ENCODE results near the gene LENG8. TPM values are rescaled to one million over a fixed set of nuclear protein-coding genes. Genes with fewer than 3 reads are reported as not detected.

The LENG8 gene
- total and polyA plus RNA-seq, 10 of the 15 experiments (the other 5 are each of a cell fraction or from before 2014, with no cell fraction given): 2.3 to 145 (median 34.4) TPM

GRCh38 chr19:54462047-54462654 lies 13.2 kb downstream of the LENG8 start:
- H3K9me3 ChIP-seq (replicated peaks; ENCODE audit: control insufficient read depth, insufficient read depth, low read length): no peaks in the 10 kb centered on the region
- H3K4me1 ChIP-seq (ENCODE audit: control insufficient read depth, insufficient read depth, low read length): peaks cover 12% of the 10 kb centered on the region
- DNase-seq (ENCODE audit: low read depth, low spot score): no peak
- 85% methylated on average over 15 of the region's 15 CpGs for whole genome bisulfite sequencing (ENCODE audit: insufficient coverage, insufficient replicate concordance, low lambda C conversion rate, missing lambda C conversion rate)
- H4K20me1 ChIP-seq (ENCODE audit: control insufficient read depth, insufficient read depth): no peaks in the 10 kb centered on the region
- FAIRE-seq: no peak
- SMC1A ChIA-PET (ENCODE audit: uncharacterized antibody, unreplicated experiment): no interaction called here
- POLR2A ChIA-PET: interaction anchor here (1.7 kb wide), 1 partner anchor 14 kb away, joined by 13 read pairs; the partner anchor contains the start of gene LENG8
- ATAC-seq: no peak
- H3K27ac ChIP-seq (ENCODE audit: control insufficient read depth, insufficient read depth): 0 out of 2 replicates have a peak overlapping the region, but pooled peaks have one; percentile 25
- H2AFZ ChIP-seq (ENCODE audit: control insufficient read depth, low read depth, low read length): no peak overlapping the region
- RAD21 ChIA-PET (ENCODE audit: unreplicated experiment): no interaction called here
- intact Hi-C loops (cut with micrococcal nuclease; ENCODE audit: unreplicated experiment): no loop called here
- H3K36me3 ChIP-seq (ENCODE audit: control insufficient read depth in 2 of 2, insufficient read depth in 2 of 2, low read length in 1 of 2): peaks cover 11 to 36% of the 10 kb centered on the region in 2 experiments
- CTCF ChIA-PET: interaction anchor here (0.7 to 1.2 kb wide), 3 partner anchors 14 to 192 kb away, joined by 3 to 6 read pairs (median 3); partner anchors contain the start of gene LENG8
- TF ChIP-seq EP300 (IDR thresholded peaks at IDR 0.05; ENCODE audit: borderline replicate concordance in 1 of 2, control insufficient read depth in 1 of 2, low read depth in 2 of 2, low read length in 2 of 2): no peak
- no peak for TF ChIP-seq CTCF (IDR thresholded peaks at IDR 0.05 in 2 of 3, conservative IDR thresholded peaks at IDR 0.05 in 1 of 3; ENCODE audit: control insufficient read depth in 2 of 3, extremely low read depth in 1 of 3, insufficient read depth in 1 of 3, low read depth in 3 of 3, low read length in 3 of 3)
- peak; percentile 55; the same call in 1 of the 2 replicates for TF ChIP-seq BACH1 (IDR thresholded peaks at IDR 0.05; ENCODE audit: borderline replicate concordance)
- peak; percentile 58; the same call in 1 of the 2 replicates for TF ChIP-seq POLR2A (IDR thresholded peaks at IDR 0.05; ENCODE audit: low read depth, low read length)
- TF ChIP-seq POLR2AphosphoS5 (IDR thresholded peaks at IDR 0.05; ENCODE audit: low read length): peak; percentile 50
- TF ChIP-seq ZNF274 (IDR thresholded peaks at IDR 0.05; ENCODE audit: insufficient read depth, insufficient read length): no peak
- TF ChIP-seq SRF (IDR thresholded peaks at IDR 0.05; ENCODE audit: low read depth in 2 of 2, low read length in 2 of 2): no peak
- in situ Hi-C loops (cut with MboI): loop anchor here (10.0 kb wide), 1 partner anchor 1193 kb away; the partner anchor contains the start of gene U2AF2
- peak overlapping the region; percentile 76; the same call in 1 of the 2 replicates for H3K4me3 ChIP-seq
- BruUV-seq (replicated peaks): TSS peak; percentile 78
- H3K79me2 ChIP-seq (ENCODE audit: control insufficient read depth, insufficient read depth, low read length): peaks cover 14% of the 10 kb centered on the region
- no peak overlapping the region; the same call in 1 of the 2 replicates for H3K9ac ChIP-seq (ENCODE audit: control insufficient read depth, insufficient read depth, low read length)
- no peaks in the 10 kb centered on the region for H3K27me3 ChIP-seq (replicated peaks in 1 of 2; ENCODE audit: control insufficient read depth in 2 of 2, insufficient read depth in 2 of 2, low read length in 1 of 2)
- peak overlapping the region; percentile 96 for H3K4me2 ChIP-seq (ENCODE audit: control insufficient read depth, insufficient read depth)

Data from GM12878 (cell line).